HCEC 1CT (cell line): ENCODE data around the gene PIK3R5.

Experiments
- DNase-seq: peaks from one replicate; pipeline ENCODE4 v3.0.0-alpha.2; 2017

The PIK3R5 gene

GRCh38 chr17:8921147-8921546 lies 44.4 kb downstream of the PIK3R5 start:
- DNase-seq: no peak

GRCh38 chr17:8918807-8919465 lies 46.6 kb downstream of the PIK3R5 start:
- DNase-seq: no peak

GRCh38 chr17:8916466-8916865 lies 49.0 kb downstream of the PIK3R5 start:
- no peak for DNase-seq

GRCh38 chr17:8914554-8914953 lies 51.0 kb downstream of the PIK3R5 start:
- no peak for DNase-seq

- DNase-seq: no peak
Measured at GRCh38 chr17:8913879-8914278, 51.6 kb downstream of the PIK3R5 start.

- DNase-seq: no peak
Measured at GRCh38 chr17:8913091-8913490, 52.4 kb downstream of the PIK3R5 start.

GRCh38 chr17:8912084-8912981 lies 53.2 kb downstream of the PIK3R5 start:
- no peak for DNase-seq

GRCh38 chr17:8910969-8911604 lies 54.4 kb downstream of the PIK3R5 start:
- DNase-seq: no peak

- no peak for DNase-seq
Measured at GRCh38 chr17:8909586-8910270, 55.8 kb downstream of the PIK3R5 start.

- no peak for DNase-seq
Measured at GRCh38 chr17:8905331-8905730, 60.2 kb downstream of the PIK3R5 start.

GRCh38 chr17:8904686-8905085 lies 60.8 kb downstream of the PIK3R5 start:
- no peak for DNase-seq

GRCh38 chr17:8904201-8904600 lies 61.3 kb downstream of the PIK3R5 start:
- no peak for DNase-seq

- no peak for DNase-seq
Measured at GRCh38 chr17:8900626-8901585, 64.6 kb downstream of the PIK3R5 start.

- DNase-seq: no peak
Measured at GRCh38 chr17:8900207-8900606, 65.3 kb downstream of the PIK3R5 start.

- no peak for DNase-seq
Measured at GRCh38 chr17:8898636-8899035, 66.9 kb downstream of the PIK3R5 start.

- DNase-seq: no peak
Measured at GRCh38 chr17:8898126-8898525, 67.4 kb downstream of the PIK3R5 start.

- no peak for DNase-seq
Measured at GRCh38 chr17:8896641-8897635, 68.6 kb downstream of the PIK3R5 start.

- no peak for DNase-seq
Measured at GRCh38 chr17:8896087-8896486, 69.4 kb downstream of the PIK3R5 start.

GRCh38 chr17:8894673-8895578 lies 70.6 kb downstream of the PIK3R5 start:
- DNase-seq: peak; percentile 6
